Activated naive CD4-positive, alpha-beta T cell treated with anti-CD3 and anti-CD28 coated beads, Interleukin-2, amount 50 U/mL, for 16 hours (primary cell): ENCODE data around the gene MYH10.
"Not testable (repeated sequence)": the region's sequence is repeated elsewhere in the genome, so short reads cannot be mapped to it uniquely, and the experiment has no call there.

Experiments used
- DNase-seq: peaks from one replicate; pipeline ENCODE4 v3.0.0-alpha.2; 2020

The MYH10 gene

GRCh38 chr17:8542599-8543502, 87.7 kb downstream of the MYH10 start:
- no peak for DNase-seq

GRCh38 chr17:8539976-8540375, 90.5 kb downstream of the MYH10 start:
- not testable (repeated sequence) for DNase-seq

DNA sequence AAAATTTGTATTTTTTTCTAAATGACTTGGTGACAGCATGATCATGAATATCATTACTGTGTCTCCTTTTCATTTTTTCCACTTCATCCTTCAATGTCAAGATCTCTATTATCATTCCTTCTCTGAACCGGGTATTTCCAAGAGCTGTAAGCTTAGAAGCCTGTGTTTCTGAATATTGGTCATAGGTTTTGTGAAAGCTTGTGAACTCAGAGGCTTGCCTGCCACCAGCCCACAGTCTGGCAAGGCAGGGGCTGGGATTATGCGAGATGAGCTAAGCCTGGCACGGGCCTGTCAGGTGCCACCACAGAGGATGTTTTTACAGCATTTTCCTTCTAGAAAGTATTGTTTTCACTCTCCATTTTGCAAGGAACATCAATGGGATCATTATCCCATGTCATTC, 92.8 kb downstream of the MYH10 start:
- no peak for DNase-seq

DNA sequence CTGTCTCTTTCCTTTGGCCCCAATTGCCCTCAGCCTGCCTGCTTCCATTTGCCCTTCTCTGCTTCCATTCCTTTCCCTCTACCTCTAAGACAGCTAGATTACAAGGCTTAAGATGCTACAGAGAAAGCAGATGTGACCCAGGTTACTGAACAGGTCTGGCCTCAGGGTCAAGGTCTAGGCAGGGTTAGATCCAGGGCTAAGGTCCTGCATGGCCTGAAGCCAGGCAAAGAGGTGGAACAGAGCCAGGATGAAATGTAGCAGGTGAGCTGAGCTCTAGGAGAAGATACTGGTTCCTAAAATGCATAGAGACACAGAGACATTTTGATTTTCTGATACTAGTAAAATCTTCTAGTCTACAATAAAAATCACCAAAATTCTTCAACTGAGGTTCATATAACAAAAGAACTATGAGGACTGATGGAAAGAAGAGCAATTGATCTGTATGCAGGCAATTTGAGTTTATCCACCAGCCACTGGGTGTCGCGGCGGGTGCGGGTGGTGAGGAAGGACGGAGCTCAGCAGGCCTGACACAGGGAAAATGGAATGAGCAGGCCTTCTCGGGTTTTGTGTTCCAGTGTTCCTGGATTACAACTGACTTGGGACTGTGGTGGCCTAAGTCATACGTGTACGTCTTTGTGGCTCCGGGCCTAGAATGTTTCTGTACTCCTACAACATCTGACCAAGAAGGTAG, 95.9 kb downstream of the MYH10 start:
- DNase-seq = no peak

DNA sequence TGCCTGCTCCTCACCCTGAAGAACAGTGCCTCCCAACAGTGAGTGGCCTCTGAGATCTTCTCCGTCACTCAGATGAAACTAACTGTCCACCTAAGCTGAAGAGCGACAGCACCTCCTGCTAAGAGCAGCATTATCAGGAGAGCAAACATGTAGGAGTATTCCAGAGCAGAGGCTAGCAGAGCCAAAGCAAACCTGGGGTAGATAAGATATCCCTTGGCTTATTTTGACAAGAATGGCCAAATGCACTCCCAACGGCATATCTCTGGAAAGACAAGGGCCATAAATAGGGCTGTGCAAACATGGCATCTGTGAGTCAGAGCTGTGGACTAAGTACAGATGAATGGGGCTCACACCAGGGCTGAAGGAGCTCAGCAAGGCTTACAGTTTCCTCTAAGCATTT, 98.5 kb downstream of the MYH10 start:
- DNase-seq = no peak

- no peak for DNase-seq
These were observed 107.9 kb downstream of the MYH10 start for GRCh38 chr17:8522577-8522976.

GRCh38 chr17:8520981-8521380, 109.5 kb downstream of the MYH10 start:
- DNase-seq = no peak

- no peak for DNase-seq
These were observed 111.7 kb downstream of the MYH10 start for GRCh38 chr17:8518850-8519249.

DNA sequence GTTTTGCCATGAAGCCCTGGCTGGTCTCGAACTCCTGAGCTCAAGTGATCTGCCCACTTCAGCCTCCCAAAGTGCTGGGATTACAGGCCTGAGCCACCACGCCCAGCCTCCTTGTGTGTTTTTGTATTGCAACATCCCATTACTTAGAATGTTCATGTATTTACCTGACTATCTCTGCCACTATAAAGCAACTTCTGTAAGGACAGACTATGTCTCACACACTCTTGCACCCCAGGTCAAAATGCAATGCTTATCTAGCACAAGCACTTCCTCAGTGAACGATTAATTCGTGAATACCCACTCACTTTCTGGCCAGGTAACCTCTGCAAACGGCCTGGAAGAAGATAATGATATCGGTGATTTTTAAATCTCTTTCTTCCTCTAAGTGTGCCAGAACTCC, 112.2 kb downstream of the MYH10 start:
- no peak for DNase-seq

DNA sequence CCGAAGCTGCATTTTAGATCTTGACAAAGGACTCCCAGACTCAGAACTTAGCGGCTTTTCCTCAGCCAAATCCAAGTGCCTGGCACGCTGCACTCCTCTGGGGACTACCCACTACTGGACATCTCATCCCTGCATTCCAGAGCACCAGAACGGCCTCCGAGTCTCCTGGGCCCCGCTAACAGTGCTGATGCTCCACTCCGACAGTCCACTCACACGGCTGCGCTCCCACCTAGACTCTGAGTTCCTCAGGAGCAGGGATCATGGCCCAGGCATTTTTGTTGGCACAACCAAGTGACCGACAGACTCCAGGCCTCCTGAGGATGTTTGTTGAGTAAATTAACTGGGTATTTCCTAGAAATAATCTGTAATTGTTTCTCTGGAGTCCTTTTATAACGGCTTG, 115.7 kb downstream of the MYH10 start:
- DNase-seq = no peak

- DNase-seq = no peak
These were observed 124.4 kb downstream of the MYH10 start for GRCh38 chr17:8506145-8506544.

GRCh38 chr17:8504460-8505207, 125.9 kb downstream of the MYH10 start:
- no peak for DNase-seq

GRCh38 chr17:8503807-8504206, 126.7 kb downstream of the MYH10 start:
- DNase-seq = no peak

DNA sequence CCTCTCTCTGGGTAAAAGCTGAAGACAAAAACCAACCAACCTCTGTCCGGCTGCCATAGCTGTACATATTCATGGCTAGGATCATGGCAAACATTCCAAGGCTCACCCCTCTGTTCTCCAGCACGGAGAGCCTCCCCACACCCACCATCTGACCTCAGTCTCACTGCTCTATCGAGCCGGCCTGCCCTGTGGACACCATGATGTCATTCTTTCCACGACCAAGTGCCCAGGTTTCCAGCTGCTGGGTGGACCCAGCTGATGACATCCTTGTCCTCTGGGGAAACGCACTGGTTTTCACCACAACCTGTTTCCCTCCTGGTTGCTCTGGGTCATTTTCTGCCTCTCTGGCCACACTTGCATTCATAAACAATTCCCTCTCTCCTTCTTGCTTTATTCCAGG, 127.2 kb downstream of the MYH10 start:
- DNase-seq = no peak

DNA sequence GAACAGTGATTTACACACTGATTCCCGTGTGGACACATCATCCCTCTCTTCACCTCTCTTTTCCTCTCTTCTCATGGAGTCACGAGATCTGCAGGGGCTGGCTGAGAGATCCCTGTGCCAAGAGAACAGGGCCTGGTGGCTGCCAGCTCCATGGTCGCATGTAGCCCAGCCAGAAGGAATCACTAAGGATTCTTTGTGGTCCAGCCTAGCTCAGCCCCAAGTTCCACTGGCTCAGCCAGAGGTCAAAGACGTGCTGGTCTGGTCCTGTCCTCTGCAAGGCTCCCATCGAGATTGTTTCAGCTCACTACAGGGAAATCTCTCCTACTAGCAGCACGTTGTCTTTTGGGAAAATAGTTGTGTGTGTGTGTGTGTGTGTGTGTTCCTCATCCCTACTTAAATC, 128.4 kb downstream of the MYH10 start:
- DNase-seq = no peak

GRCh38 chr17:8500609-8501008, 129.9 kb downstream of the MYH10 start:
- no peak for DNase-seq

DNA sequence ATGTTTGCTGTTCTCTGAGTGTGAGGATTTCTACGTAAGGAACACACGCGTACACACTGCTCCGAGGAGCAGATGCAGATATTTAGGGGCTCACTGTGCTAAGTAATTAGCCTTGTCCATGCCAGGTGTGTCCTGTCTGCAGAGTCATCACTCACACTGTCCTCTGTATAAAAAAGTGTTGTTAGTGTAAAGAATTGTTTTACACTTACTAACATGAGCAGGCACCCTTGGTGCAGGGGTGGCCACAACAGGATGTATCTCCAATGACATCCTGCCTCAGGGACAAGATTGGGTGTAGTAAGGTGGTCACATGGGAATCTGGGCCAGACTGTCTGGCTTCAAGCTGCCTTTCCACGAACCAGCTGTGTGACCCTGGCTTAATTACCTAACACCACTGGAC, 130.9 kb downstream of the MYH10 start:
- no peak for DNase-seq

DNA sequence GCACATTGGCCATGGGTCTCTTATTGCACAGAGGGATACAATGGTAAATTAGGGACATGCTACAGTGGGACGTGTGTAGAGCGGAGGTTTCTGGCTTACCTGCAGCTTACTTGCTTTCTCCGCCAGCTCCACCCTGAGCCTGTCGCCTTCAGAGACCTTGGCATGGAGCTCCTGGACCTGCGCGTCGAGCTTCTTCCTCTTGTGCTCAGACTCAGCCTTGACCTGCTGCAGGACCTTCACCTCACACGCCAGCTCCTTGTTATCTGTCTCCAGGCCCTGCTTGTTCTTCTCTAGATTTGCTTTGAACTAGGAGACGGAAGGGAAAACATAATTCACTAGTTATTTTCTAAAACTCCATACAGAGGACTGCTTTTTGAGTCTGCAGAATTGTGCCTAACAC, 131.4 kb downstream of the MYH10 start:
- DNase-seq = no peak

DNA sequence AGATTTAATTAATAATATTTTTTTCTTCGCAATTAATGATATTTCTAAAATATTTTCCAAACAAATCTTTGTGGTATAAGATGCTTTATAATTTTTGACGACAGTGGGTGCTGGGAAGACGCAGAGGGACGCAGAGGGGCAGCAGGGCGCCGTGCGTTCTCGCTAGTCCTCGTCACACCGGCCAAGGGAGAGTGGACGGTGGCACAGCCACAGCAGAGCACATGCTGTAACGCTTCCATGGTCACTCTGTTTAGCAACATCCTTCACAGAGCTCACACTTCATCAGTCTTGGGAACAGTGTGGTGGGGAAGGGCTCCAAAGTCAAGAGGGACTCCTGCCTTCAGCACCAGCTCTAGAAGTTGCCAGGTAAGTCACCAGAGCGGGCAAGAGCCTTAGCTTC, 134.4 kb downstream of the MYH10 start:
- no peak for DNase-seq

DNA sequence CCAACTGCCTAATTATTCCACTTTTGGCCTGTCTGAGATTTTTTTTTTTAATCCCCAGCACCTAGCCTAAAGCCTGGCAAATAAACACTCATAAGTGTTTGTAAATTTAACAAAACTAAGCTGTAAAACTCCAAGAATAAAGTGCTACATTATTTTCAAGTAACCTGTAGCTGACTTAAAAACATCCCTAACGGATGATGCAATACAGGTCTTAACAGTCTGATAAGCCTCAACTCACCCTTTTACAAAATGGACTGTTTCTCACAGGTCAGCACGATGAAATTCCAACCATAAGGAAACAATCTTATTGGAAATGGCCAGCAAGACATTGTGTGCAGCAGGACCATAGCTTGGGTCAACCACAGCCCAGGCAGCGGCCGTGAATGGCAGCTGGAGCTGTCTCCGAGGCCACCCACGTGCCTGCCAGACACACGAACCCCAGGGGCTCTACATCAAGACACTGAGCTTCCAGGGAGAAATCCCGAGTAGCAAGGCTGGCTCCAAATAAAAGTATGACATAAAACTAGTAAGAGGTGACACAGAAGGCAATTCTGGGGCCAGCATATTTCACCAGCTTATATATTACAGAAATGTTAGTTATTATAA, 135.9 kb downstream of the MYH10 start:
- no peak for DNase-seq

- DNase-seq = no peak
These were observed 136.5 kb downstream of the MYH10 start for GRCh38 chr17:8494021-8494420.

- no peak for DNase-seq
These were observed 138.4 kb downstream of the MYH10 start for GRCh38 chr17:8492121-8492520.
